Measurements from ENCODE around the gene CTCF.

The CTCF gene

DNA sequence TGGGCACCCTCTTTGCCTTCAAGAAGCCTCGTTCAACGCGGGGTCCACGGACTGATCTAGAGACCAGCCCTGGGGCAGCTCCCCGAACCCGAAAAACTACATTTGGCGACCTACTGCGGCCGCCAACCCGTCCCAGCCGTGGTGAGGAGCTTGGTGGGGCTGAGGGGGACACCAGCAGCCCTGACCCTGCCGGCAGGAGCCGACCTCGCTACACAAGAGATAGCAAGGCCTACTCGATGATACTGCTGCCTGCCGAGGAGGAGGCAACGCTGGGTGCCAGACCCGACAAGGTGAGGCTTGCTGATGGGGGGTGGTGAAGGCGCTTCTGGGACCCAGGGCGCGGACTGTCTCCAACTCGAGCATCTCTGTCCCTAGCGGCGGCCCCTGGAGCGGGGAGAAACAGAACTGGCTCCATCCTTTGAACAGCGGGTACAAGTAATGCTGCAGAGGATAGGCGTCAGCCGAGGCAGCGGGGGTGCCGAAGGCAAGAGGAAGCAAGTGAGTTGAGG is 92.1 kb downstream of the CTCF start:
- DNase-seq: no peak

DNA sequence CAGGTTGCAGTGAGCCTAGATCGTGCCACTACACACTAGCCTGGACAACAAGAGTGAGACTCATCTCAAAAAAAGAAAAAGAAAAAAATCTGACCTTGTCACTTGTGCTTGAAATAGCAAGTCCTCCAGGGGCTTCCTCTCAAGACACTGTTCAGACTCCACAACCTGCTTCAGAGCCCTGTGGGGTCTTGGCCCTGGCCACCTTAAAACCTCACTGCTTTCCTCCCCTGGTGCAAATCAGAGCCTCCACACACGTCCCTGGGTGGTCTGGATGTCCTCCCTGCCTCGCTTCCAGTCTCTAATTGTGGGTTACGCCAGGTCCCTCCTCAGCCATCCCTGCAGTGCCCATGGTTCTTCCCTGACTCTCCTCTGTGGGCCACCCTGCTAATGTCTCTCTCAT is 93.0 kb downstream of the CTCF start:
- no peak for DNase-seq

DNA sequence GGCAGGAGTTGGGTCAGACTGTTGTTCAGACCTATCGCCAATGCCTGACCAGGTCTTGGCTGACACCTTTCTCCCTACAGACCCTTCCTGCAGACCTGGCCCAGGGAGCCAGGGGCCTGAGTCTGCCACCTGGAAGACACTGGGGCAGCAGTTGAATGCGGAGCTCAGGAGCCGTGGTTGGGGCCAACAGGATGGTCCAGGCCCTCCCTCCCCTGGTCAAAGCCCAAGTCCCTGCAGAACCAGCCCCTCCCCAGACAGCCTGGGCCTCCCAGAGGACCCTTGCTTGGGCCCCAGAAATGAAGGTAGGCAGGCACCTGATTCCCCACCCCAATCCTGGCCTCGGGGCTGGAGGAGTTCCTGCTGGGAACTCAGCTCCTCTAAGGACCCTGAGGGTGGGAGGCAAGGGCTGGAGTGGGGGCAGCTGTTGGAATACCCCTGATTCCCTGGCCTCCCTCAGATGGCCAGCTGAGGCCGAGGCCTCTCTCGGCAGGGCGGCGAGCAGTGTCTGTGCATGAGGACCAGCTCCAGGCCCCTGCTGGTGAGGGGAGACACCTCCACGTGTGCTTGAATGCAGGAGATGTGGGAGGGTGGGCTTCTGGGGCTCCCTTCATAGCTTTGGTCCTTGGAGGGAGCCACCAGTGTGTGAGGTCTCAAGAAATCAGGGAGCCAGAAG is 94.2 kb downstream of the CTCF start:
- DNase-seq: no peak

DNA sequence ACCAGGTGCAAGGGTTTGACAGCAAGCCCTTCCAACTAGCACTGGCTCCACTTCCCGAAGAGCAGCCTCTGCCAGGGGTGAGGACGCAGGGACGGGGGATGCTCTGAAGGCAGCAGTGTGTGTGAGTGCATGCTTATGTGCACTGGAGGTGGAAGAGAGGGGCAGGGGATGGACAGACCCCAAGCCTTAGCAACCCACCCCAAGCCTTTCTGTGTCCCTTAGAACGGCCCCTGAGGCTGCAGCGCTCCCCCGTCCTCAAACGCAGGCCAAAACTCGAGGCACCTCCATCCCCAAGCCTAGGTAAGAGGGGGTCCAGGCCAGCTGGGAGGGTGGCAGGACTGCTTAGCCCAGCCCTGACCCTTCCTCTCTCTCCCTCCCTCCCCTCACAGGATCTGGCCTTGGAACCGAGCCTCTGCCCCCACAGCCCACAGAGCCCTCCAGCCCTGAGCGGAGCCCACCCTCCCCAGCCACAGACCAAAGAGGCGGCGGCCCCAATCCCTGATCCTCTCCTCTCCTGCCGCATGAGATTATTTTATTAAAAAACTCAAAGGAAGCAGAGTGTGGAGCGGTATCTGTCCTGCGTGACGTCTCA is 94.8 kb downstream of the CTCF start:
- DNase-seq: no peak

DNA sequence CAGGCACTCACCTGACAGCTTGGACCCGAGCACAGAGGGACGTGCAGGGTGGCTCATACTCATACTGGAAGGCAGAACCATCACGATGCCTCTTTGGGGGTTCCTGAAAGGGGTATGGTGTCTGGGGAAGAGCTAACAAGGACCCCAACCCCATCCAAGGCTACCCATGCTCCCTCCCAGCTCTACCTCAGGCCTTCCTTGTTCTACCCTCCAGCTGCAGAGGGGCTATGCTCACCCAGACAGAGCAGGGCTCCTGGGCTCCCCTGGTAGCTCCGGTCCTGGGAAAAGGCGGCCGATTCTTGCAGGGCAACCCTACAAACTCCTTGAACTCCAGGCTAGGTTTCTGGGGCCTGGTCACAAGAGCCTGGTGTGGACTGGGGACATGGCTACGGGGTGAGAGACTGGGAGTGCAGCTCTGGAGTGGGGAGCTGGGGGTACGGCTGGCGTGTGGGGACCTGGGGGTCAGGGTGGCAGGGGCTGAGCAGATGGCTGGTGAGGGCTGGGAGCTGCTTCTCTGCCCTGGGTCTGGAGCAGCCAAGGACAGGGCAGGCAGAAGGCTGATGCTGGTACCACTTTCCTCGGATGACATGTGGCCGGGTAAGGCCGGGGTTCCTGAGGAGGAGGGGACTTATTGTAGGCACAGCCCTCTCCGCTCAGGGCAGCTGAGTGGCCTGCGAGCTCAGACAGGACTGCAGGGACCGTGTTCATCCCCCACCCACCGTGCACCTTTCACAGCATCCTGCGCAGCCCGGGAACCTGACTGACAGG is 95.6 kb downstream of the CTCF start:
- DNase-seq: no peak

DNA sequence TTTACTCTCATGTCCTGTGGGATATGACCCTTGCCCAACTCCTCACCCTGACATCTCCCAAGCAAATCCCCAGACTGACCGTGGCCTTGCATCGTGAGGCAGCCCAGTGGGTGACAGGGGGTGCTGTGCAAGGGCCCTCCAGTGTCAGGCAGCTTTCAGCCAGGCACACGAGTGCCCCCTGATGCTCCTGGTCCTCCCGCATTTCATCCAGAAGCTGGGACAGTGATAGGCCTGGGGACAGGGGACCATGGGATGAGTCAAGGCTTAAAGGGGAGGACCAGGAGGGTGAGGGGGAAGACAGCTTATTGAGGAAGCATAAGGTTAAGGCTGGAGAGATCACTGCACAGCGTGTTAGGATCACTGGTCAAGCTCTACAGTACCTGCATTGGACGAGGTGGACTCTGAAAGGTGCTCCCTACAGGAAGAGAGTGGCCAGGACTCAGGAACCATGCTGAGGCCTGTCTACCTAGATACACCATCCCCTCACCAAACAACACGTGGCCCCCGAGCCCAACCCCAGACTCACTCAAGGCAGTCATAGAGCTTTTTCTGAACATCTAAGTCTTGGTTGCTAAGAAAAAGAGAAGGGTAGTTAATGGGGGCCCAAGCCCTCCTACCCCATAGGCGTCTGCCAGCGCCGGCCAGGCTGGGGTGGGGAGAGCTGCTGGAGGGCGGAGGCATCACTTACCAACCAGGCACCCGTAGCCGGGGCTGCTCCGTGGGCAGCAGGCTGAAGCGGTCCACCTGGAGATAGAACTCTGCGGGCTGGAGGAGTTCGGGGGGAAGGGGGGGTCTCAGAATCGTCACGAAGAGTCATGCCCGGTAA is 96.7 kb downstream of the CTCF start:
- DNase-seq: no peak

DNA sequence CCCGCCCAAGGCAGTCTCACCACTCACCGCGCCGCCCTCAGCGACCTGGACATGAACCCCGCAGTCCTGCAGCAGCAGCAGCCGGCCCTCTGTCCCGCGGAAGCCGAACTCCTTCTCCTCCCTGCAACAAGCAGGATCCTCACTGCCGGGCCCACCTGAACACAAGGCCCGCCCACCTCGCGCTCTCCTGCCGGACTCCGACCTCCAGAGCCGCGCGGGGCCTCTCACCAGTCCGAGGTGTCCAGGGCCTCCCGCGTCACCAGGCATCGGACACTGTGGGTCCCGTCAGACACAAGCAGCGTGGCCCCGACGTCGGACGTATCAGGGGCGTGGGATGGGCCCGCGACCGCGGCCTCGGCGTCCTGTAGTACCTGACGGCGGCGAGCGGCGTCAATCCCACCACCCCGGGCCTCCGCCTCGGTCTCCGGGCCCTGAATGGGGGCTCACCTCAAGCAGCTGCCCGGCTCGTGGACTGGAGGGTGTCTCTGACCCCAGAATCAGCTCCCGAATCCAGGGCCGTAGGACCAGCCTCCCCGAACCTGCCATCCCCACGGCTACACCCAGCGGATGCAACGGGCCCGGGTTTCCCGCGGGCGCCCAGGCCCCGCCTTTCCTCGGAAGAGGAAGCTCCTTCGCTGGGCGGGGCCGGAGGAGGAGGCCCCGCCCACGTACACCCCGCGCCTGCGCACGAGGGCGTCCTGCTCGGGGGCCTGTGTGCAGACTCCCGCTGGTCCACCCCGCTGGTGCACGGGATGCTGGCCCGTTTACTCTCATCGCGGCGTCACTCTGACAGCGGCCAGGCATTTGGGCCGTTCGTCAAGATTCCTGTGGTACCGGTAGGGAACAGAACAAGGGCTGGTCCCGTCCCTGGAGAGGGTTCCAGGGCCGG is 97.6 kb downstream of the CTCF start, which contains the start of gene ACD:
ACD (minus strand) TSS at position 586 of the 889 bp plus-strand sequence; CDS start at position 546, 40 bp downstream.
- peak; percentile 64 for DNase-seq

DNA sequence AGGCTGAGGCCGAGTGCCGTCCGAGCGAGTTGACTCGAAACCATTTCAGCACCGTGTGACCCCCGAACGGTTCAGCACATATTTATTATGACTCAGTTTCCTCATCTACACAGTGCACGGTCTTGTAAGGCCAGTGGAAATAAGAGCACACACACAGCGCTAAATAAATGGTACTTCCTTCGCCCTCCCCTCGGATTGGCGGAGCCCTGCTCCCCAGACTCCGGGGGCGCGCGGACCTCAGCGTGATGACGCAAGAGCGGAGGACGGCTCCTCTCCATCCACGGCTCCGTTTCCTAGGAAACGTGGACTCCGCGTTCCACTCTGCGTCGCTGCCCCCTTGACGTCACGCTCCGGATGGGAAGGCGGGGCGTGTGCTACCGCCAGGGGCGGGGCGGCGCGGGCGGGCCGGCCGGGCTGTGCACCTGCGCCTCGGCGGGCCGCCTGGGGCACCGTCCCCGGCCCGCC is 98.3 kb downstream of the CTCF start, which contains the start of gene PARD6A:
PARD6A (plus strand) TSS at position 397 of the 465 bp plus-strand sequence. CDS start 79 bp downstream, outside the sequence.
- peak; percentile 58 for DNase-seq

DNA sequence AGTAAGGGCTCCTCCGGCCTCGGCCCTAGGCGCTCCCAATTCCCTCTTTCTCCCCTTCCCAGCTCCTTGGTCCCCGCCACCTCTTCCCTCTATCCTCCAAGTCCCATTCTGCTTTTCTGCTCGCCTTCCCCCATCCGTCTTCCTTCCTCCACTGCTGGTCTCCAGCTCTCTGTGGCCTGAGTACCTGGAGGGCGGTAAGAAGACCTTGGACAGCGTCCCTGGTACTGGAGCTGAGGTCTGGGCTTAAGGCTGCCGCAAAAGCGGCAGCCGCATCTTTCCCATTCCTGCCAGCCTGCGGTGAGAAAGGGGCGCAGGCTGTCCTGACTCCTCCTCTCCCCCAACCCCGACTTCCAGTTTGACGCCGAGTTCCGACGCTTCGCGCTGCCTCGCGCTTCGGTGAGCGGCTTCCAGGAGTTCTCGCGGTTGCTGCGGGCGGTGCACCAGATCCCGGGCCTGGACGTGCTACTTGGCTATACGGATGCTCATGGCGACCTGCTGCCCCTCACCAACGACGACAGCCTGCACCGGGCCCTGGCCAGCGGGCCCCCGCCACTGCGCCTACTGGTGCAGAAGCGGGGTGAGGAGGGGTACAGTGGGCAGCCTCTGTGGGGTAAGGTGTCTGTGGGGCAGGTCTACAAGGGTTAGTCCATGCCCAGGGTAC is 98.9 kb downstream of the CTCF start:
- DNase-seq: no peak

DNA sequence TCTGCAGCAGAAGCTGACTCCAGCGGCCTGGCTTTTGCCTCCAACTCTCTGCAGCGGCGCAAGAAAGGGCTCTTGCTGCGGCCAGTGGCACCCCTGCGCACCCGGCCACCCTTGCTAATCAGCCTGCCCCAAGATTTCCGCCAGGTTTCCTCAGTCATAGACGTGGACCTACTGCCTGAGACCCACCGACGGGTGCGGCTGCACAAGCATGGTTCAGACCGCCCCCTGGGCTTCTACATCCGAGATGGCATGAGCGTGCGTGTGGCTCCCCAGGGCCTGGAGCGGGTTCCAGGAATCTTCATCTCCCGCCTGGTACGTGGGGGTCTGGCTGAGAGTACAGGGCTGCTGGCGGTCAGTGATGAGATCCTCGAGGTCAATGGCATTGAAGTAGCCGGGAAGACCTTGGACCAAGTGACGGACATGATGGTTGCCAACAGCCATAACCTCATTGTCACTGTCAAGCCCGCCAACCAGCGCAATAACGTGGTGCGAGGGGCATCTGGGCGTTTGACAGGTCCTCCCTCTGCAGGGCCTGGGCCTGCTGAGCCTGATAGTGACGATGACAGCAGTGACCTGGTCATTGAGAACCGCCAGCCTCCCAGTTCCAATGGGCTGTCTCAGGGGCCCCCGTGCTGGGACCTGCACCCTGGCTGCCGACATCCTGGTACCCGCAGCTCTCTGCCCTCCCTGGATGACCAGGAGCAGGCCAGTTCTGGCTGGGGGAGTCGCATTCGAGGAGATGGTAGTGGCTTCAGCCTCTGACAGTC is 99.7 kb downstream of the CTCF start:
- DNase-seq: no peak

DNA sequence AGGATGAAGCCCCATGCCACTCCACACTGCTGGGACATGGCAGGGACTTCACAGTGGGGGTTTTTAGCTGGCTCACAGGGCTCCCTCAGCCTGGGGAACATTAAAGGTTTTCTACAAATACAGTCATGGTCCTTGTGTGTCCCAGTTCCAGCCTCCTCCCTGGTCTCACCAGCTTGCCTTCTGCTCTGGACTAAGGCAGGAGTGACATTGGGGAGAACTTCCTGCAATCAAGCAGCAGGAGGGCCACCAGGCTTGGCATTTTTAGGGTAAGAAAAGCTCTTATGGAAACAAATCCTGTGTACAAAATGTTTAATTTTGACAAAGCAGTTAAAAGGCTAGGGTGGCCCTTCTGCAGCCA is 100.3 kb downstream of the CTCF start:
- no peak for DNase-seq

DNA sequence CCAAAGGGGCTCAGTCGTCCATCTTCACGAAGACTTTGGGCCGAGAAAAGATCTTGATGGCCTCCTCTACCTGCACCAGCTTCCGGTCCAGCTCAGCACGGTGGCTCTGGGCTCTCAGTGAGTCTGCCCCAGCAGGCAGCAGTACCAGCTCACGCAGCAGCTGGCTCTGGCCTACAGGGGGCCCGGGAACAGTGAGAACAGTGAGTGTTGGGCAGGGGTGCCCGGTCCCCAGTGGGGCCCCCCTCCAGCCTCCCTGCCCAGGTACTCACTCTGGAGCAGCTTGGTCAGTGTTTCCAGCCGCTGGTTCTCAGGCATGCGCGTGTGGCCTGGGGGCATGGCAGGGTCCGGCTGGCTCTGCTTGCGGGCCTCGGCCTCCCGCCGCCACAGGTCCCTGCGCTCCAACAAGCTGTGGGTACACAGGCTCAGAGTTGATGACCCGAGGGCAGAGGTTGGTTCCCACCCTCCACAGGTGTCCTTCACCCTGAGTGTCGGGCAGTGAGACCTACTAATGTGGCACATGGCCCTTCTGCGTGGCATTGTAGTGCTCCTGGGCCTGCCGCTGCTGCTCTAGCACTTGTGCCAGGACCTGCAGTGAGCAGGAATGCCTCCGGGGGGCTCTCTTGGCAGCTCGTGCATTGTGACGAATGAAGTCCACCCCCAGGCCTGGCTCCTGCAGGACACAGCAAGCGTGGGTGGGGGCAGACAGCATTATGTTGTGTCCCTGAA is 101.0 kb downstream of the CTCF start:
- DNase-seq: no peak

DNA sequence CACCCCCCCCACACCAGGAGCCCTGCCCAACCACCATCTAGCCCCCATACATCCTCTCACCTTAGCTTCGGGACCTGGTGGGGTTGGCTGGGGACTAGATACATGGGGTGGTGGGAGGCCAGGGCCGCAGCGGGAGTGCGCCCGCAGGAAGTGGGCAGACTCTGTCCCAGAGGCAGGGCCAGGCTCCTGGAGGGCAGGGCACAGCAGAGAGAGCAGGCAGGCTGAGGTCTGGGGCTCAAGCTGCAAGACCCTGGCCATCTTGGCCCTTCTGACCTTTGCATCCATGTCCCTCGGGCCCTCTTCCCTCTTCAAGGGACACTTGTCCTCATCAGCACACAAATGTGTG is 101.5 kb downstream of the CTCF start:
- DNase-seq: no peak

DNA sequence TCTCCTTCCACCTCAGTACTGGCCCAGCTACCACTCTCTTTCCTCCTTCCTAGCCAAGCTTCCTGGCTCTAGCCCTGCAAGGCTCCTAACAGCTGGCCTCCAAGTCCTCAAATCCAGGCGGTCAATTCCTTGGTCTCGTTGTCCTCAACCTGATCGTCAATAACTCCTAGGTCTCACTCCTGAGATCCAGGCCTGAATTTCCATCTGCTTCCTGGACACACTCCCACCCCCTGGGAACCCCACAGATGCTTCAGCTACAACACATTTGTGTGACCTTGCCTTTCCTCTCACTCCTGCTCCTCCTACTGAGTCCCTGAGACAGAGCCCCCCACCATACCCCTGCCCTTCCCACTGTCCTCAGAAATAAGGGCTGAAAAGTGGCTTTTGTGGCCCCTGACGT is 101.9 kb downstream of the CTCF start:
- no peak for DNase-seq

DNA sequence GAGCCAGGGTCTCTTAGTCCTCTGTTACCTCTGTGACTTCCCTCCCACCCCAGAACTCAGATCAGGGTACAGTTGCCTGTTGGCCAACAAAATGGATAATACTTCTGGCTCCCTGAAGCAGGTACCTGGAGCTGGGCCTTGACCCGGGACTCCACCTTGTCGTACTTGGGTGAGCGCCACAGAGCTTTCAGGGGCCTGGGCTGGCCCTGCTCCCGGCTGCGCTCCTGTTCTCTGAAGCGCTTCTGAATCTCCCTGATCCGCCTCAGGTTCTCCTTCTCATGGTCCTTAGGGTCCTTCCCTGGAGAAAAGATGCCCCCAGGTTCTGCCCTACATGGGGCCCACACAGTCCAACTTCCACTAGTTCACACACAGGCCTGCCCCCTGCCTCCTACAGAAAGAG is 102.5 kb downstream of the CTCF start:
- DNase-seq: no peak

DNA sequence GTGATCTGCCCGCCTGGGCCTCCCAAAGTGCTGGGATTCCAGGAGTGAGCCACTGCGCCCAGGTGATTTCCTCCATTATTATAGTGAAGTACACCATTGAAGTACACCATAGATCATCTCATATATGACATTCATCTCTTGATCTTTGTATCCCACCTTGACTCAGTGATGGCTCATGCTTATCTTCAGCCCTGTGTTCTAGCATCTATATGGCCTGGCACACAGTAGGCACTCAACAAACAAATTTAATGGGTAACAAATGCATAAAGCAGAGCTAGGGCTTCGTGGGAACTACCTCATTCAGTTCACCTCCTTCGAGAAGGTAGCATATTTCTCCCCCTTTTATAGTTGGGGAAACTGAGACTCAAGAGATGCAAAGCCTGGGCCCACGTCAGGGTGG is 103.3 kb downstream of the CTCF start:
- DNase-seq: no peak

DNA sequence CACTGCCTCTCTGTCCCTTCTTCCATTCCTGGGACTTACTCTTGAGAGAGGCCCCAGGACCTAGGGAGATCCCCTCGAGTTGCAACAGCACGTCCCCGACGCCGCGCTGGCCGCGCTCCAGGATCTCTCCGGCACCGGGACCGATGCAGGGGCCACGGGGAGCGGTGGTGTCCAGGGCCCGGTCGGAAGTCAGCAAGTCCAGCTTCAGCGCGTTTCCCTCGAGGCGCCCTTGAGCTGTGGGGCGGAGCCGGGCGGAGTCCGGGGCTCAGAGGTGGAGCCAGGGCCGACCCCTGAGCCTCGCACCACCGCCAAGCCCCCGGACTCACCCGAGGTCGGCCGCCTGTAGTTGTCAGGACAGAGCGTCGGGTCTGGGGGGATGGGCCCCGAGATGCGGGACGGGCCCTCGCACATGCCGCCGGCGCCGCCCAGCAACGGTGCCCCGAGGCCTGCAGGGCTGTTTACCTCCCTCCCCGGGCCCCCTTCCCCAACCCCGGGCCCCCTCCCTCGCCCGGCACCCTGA is 103.8 kb downstream of the CTCF start:
- no peak for DNase-seq

DNA sequence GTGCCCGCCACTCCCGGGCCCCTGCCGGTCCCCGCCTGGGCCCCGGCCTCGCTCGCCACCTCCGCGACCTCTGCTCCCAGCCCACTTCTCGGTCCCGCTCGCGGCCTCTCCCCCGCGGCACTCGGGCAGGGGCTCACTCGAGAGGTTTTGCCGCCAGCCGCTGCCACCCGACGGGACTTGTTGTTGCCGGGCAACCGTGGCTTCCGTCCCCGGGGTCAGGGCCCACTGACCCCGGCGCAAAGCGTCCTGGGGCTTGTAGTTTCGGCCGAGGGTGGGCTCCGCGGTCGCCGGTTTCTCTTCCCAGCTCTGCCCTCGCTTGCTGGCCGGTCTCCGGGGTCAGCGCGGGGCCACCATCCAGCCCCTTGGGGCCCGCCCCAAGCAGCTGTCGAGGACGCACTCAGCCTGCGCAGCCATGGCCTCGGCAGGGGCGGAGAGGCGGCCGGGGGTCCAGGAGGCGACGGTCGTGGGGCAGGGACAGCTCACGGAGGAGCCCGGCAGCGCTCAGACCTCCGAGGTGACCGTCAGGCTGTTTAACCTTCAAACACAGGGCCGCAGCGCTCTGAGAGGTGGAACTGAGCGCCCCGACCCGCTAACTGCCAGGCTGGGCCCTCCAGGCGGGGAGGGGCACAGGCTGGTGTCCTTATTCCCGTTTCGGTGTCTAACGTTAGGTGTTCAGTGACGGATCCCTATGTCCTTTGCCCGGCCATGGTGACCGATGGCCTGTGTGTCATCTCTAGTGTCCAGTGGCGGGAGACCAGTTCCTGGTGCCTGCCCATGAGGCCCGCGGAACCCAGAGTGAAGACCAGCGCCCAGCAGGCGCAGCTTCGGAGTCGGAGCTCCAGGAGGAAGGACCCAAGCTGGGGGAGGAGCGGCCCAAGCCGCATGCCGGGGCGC is 104.5 kb downstream of the CTCF start, which contains the start of the genes C16orf86 and ENKD1:
C16orf86 (plus strand) TSS at position 256 of the 894 bp plus-strand sequence; CDS start at position 413, 157 bp downstream.
ENKD1 (minus strand) TSS at position 192 of the 894 bp plus-strand sequence. CDS start 308 bp downstream, outside the sequence.
- DNase-seq: no peak
